GM12874 (cell line): ENCODE measurements around the gene SCYL2.

Experiments
- CTCF ChIP-seq: IDR thresholded peaks from 2 replicates; pipeline ENCODE4 v1.5.1; 2011; ENCODE audit warnings: low read depth, mild to moderate bottlenecking, control low read depth, low read length, moderate library complexity; ENCODE audit not compliant: insufficient read depth

The SCYL2 gene

GRCh38 chr12:100381379-100381778 is 114.4 kb downstream of the SCYL2 start:
- no peak for TF ChIP-seq CTCF

- TF ChIP-seq CTCF, result no peak
Observed at GRCh38 chr12:100382338-100382737, 115.4 kb downstream of the SCYL2 start.

- TF ChIP-seq CTCF, result no peak
Observed at GRCh38 chr12:100383586-100384558, 116.9 kb downstream of the SCYL2 start.

GRCh38 chr12:100384559-100384935 is 117.6 kb downstream of the SCYL2 start:
- TF ChIP-seq CTCF, result no peak

- no peak for TF ChIP-seq CTCF
Observed at GRCh38 chr12:100388382-100388781, 121.4 kb downstream of the SCYL2 start.
